ENCODE results near the gene ROBO1.

Gene ROBO1

GRCh38 chr3:79041621-79042020 is 726.2 kb downstream of the ROBO1 start:
- no peak for DNase-seq

- no peak for DNase-seq
Measured at GRCh38 chr3:79040701-79041100, 727.1 kb downstream of the ROBO1 start.

GRCh38 chr3:79040091-79040490 is 727.7 kb downstream of the ROBO1 start:
- no peak for DNase-seq

GRCh38 chr3:79039192-79039591 is 728.6 kb downstream of the ROBO1 start:
- DNase-seq = no peak

- no peak for DNase-seq
Measured at GRCh38 chr3:79038636-79039035, 729.2 kb downstream of the ROBO1 start.

- DNase-seq = no peak
Measured at GRCh38 chr3:79038057-79038456, 729.7 kb downstream of the ROBO1 start.

GRCh38 chr3:79032686-79033318 is 735.0 kb downstream of the ROBO1 start:
- DNase-seq = peak; percentile 89

- no peak for DNase-seq
Measured at GRCh38 chr3:79030157-79030556, 737.6 kb downstream of the ROBO1 start.

GRCh38 chr3:79028916-79029315 is 738.9 kb downstream of the ROBO1 start:
- DNase-seq = no peak

GRCh38 chr3:79027593-79027992 is 740.2 kb downstream of the ROBO1 start:
- no peak for DNase-seq

- DNase-seq = no peak
Measured at GRCh38 chr3:79019924-79020173, 747.9 kb downstream of the ROBO1 start.

GRCh38 chr3:79019137-79019923 is 748.5 kb downstream of the ROBO1 start:
- peak; percentile 97 for DNase-seq

GRCh38 chr3:79018671-79019136 is 749.1 kb downstream of the ROBO1 start:
- DNase-seq = peak; percentile 85

- no peak for DNase-seq
Measured at GRCh38 chr3:79018265-79018664, 749.5 kb downstream of the ROBO1 start.

- no peak for DNase-seq
Measured at GRCh38 chr3:79016587-79017376, 751.0 kb downstream of the ROBO1 start.

GRCh38 chr3:79015854-79016253 is 751.9 kb downstream of the ROBO1 start:
- no peak for DNase-seq

- peak; percentile 39 for DNase-seq
Measured at GRCh38 chr3:79012946-79013362, 754.8 kb downstream of the ROBO1 start.

GRCh38 chr3:79012530-79012913 is 755.3 kb downstream of the ROBO1 start:
- DNase-seq = peak; percentile 24

- DNase-seq = no peak
Measured at GRCh38 chr3:79011821-79012529, 755.8 kb downstream of the ROBO1 start.

GRCh38 chr3:79009861-79010260 is 757.9 kb downstream of the ROBO1 start:
- DNase-seq = no peak

- DNase-seq = no peak
Measured at GRCh38 chr3:79006077-79006476, 761.7 kb downstream of the ROBO1 start.

GRCh38 chr3:79005084-79005483 is 762.7 kb downstream of the ROBO1 start:
- peak; percentile 22 for DNase-seq

- no peak for DNase-seq
Measured at GRCh38 chr3:79003994-79004393, 763.8 kb downstream of the ROBO1 start.

Data from eye (tissue), 1 donor.